ENCODE data around the gene PBX1. TPM values are rescaled to one million over a fixed set of nuclear protein-coding genes. Genes with fewer than 3 reads are reported as not detected.

Gene PBX1
- total RNA-seq, 1 donor from 2014 or later = 87.2 TPM

DNA sequence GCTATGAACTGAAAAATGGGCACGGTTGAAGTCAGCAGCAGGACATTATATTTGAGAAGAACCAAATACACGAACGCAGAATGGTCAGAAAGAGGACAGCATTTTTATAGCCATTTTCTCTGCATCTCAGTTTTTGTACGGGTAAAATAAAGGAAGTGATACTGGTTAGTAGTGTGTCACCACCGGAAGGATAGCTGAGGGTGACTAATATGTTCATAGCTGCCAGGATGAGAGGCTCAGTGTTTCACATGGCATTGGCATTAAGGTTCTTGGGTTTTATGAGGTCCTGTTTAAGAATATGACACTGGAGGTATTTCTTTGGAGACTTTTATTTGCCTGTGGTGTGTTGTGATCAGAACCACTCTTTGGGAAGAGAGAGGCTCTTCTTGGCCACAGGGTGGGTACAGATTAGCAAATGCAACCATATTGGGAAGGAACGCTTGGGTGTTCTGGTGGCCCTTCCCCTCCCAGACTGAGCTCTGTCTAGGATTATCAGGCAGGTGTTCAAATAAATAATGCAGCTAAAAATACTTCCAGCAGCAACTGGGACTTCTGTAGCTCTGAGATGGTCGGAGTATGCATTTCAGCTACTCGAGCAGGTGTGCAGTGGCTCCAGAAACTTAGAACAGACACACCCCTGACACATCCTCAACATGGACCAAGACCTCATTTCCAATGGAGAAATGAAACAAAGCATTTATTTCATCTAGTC is 158.2 kb downstream of the PBX1 start:
- DNase-seq (ENCODE audit: low spot score) = no peak

DNA sequence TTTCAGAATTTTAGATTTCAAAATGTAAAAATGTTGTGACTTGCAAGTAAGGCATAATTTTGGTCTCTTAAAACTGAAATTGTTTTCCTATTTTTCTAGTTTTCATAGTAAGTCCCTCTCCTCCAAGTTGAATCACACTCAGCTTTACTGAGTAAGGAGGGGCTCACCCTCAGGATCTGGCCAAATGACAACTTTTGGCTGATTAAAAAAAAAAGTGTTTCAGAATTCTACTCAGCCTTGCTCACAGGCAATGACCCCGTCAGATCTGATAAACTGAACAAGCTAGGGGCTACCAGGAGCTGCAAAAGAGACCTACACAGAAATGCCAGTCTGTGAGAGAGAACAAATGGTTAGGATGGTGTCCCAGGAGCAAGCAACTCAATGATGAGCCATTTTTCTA is 159.8 kb downstream of the PBX1 start:
- DNase-seq (ENCODE audit: low spot score) = no peak

GRCh38 chr1:164719676-164720439 is 160.9 kb downstream of the PBX1 start:
- DNase-seq (ENCODE audit: low spot score) = no peak

GRCh38 chr1:164720440-164721227 is 161.7 kb downstream of the PBX1 start:
- DNase-seq (ENCODE audit: low spot score) = no peak

DNA sequence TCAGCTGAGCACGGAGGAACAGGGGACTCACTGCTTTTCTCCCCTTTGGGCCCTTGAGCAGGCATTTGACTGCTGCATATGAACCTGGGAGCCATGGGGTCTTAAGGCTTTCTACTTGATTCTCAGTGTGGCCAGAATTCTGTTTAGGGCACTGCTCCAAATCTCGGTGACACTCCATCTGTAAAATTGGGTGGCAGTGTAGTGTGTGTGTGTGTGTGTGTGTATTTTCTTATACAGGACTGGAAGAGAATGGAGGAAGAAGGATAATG is 162.2 kb downstream of the PBX1 start:
- DNase-seq (ENCODE audit: low spot score) = no peak

DNA sequence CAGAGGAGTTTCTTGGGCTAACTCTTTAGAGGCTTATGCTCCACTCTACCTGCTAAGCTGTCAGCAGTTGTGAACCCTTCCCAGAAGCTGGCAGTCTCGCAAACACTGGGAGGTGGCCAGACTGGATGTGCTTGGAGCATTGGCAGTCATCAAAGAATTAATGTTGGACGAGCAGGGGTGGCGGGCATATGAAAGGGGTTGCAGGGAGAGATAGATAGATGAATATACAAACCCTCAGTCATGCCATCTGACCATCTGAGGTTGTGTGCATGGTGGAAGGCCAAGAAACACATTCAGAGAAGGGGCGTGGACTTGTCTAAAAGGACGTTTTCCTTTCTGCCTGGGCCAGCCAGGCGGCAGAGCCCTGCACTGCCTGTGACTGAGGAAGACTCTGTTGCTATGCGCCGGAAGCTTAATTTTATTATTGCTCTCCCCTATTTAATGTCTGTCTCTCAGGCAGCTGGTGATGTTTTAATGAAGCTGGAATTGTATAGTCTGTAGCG is 164.4 kb downstream of the PBX1 start:
- no peak for DNase-seq (ENCODE audit: low spot score)

DNA sequence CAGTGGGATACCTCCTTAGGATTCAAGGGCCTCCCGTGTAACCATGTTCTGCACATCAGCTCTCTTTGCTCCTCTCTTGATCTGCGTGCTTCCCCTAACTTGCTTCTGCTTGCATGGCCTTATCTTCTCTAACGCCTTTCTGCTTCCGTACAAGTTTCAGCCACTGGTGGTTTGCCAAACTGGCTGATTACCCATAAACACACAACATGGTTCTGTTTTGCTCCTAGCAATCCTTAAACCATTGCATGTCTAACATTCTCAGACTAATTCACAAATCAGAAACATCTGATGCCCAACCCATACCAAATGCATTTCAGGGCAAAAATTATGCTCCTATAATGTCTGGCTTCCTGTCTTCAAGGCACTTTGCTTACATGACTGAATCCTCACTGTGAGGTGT is 166.4 kb downstream of the PBX1 start:
- no peak for DNase-seq (ENCODE audit: low spot score)

- DNase-seq (ENCODE audit: low spot score) = no peak
These were observed 167.3 kb downstream of the PBX1 start for GRCh38 chr1:164726235-164726634.

DNA sequence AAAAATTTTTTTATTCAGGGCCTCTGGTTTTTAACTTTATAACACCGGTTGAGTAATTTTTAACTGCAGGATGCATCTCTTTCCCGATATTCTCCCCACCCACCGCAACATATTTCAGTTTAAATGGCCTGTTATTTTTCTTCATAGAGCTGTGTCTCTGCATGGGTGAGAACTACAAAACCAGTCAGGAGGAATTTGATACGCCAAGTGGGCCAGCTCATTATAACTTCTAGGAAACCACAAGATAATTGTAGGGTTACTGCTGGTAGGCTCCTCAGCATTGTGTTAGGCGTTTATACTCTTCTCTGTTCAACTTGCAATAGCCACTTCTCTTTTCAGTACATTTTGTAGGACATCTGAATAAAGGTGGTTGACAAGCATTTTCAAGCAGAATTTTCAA is 169.7 kb downstream of the PBX1 start:
- no peak for DNase-seq (ENCODE audit: low spot score)

- DNase-seq (ENCODE audit: low spot score) = no peak
These were observed 172.3 kb downstream of the PBX1 start for GRCh38 chr1:164731161-164731876.

- no peak for DNase-seq (ENCODE audit: low spot score)
These were observed 174.1 kb downstream of the PBX1 start for GRCh38 chr1:164733070-164733469.

DNA sequence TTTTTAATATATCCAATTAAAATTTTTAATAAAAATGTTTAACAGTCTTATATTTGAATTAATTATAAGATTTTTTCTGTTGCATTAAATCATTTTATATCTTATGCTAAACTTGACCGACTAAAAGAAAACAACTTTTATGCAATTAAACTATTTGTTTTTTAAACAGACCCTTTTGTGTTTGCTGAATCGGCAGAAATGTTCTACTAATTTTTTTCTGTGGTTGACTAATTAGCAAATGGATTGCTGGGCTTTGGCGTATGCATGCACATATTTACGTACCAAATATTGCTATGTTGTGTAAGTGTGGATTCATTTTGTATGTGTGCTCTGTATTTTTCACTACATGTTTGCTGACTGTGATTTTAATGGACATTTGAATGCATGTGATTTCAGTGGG is 174.8 kb downstream of the PBX1 start:
- no peak for DNase-seq (ENCODE audit: low spot score)

- DNase-seq (ENCODE audit: low spot score) = no peak
These were observed 176.5 kb downstream of the PBX1 start for GRCh38 chr1:164735315-164736052.

DNA sequence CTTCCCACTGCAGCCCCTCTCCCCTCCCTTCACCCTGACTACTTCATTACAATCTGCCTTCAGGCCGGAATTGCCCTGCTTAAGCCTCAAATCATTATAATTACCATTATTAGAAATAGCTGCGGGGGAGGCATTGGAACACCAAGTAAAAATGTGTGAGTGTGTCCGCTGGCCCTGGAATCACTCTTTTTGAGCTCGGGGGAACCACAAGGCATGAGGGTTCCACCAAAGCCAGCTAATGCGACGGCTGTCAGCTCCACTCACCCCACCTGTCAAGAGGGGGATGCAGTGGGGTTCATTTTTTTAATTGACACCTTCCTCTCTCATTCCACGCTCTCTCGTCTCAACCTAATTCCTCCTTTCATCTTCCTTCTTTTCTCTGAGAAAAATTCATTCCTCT is 177.2 kb downstream of the PBX1 start:
- no peak for DNase-seq (ENCODE audit: low spot score)

- DNase-seq (ENCODE audit: low spot score) = no peak
These were observed 180.2 kb downstream of the PBX1 start for GRCh38 chr1:164739189-164739588.

- DNase-seq (ENCODE audit: low spot score) = no peak
These were observed 181.1 kb downstream of the PBX1 start for GRCh38 chr1:164740000-164740526.

DNA sequence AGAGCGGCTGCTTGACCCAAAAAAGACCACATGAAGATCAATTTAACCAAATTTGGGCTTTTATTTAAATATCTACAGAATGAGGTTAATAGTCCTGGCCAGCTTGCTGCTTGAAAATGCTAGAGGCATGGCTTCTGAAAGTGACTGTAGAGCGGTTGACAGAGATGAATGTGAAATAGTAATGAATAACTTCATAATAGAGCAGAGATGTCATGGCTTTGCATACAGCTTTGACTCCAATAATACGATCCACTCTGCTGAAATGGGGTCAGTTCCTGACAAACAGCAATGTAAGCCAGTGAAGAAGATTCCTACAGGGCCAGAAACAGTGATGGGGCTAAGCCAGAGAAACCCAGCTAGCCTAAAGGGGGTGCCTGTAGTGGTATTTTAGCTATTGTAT is 183.8 kb downstream of the PBX1 start:
- DNase-seq (ENCODE audit: low spot score) = no peak

DNA sequence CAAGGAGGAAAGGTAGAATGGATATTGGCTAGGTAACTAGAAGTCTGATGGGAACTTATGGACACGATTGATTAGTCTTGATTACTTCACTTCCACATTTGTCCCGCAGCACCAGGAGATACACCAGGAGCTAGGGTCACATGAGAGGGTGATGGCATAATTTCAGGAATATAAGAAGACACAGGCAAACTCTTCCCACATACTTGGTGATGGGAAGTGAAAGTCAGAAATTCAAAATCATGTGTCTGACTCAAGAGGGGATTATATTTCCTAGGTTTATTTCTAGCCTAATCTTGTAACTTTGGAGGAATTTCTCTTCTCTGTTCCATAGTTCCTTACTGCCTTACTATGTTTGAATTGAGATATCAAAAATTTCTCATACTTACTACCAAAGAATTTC is 185.0 kb downstream of the PBX1 start:
- DNase-seq (ENCODE audit: low spot score) = no peak

DNA sequence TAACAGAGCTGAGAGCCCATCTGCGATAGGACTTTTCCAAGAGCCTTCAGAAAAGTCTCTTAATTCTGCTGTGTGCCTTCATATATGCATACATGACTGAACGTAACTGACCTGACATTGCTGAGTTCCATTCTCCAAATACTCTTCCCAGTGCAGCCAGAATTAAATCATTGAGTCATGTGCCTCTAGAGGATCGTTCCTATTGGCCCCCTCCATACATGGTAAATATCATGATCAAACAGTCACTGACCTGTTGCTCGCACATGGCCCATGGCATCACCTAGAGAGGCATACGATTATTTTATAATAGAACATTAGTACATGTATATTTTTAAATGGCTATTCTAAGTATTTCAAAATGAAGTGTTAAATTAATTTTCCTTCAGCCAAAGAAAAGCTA is 186.8 kb downstream of the PBX1 start:
- no peak for DNase-seq (ENCODE audit: low spot score)

- no peak for DNase-seq (ENCODE audit: low spot score)
These were observed 187.6 kb downstream of the PBX1 start for GRCh38 chr1:164746632-164747031.

Measured in mesenteric fat pad (tissue), 1 donor.